PC-3 (cell line): Measurements from ENCODE around the gene SEMA3D.

Experiments used
- CTCF ChIP-seq: fragments of 300-600 bp; sonication (generic); conservative IDR thresholded peaks from 2 replicates; pipeline ENCODE4 v1.5.1; 2017; ENCODE audit warnings: antibody characterized with exemption, low read depth, mild to moderate bottlenecking, low read length
- EZH2 ChIP-seq: fragments of 300-600 bp; sonication (generic); IDR thresholded peaks from one replicate; pipeline ENCODE4 v1.6.1; 2017; ENCODE audit warnings: antibody characterized with exemption, mild to moderate bottlenecking, low read length; ENCODE audit not compliant: unreplicated experiment
- EZH2phosphoT487 ChIP-seq: fragments of 300-600 bp; sonication (generic); IDR thresholded peaks from 2 replicates; pipeline ENCODE4 v1.6.1; 2018; ENCODE audit warnings: mild to moderate bottlenecking, antibody characterized with exemption, low read length, borderline replicate concordance

- no peak for TF ChIP-seq EZH2
- TF ChIP-seq CTCF, result no peak
- no peak for TF ChIP-seq EZH2phosphoT487
These were observed 27.9 kb downstream of the SEMA3D start for GRCh38 chr7:85159003-85159402.
